NB4 (cell line): Measurements from ENCODE around the gene OSBPL8.

Experiments
- POLR2A ChIP-seq: IDR thresholded peaks from 2 replicates; pipeline ENCODE4 v1.6.1; 2011; ENCODE audit warnings: mild to moderate bottlenecking; ENCODE audit not compliant: insufficient read length; ENCODE audit errors: extremely low read depth
- TF ChIP-seq, protein P1 (sequence below): IDR thresholded peaks from one replicate; pipeline ENCODE4 v1.5.1; 2012; ENCODE audit warnings: low read depth, low read length
- TF ChIP-seq, protein P2 (sequence below): IDR thresholded peaks from 2 replicates; pipeline ENCODE4 v1.6.1; 2011; ENCODE audit warnings: low read depth, low read length

DNA sequence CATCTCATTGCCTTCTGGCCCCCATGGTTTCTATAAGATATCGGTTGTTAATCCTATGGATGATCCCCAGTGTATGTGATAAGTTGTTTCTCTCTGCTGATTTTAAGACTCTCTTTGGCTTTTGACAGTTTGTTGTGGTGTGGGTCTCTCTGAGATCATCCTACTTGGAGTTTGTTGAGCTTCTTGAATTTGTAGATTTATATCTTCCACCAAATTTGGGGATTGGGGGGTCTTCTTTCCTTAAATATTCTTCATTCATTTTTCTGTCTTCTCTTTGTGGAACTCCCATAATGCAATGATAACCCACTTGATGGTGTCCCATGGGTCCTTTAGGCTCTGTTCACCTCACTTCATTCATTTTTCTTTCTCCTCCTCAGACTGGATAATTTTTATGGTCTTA, 191.3 kb downstream of the OSBPL8 start:
- TF ChIP-seq, protein P1, sequence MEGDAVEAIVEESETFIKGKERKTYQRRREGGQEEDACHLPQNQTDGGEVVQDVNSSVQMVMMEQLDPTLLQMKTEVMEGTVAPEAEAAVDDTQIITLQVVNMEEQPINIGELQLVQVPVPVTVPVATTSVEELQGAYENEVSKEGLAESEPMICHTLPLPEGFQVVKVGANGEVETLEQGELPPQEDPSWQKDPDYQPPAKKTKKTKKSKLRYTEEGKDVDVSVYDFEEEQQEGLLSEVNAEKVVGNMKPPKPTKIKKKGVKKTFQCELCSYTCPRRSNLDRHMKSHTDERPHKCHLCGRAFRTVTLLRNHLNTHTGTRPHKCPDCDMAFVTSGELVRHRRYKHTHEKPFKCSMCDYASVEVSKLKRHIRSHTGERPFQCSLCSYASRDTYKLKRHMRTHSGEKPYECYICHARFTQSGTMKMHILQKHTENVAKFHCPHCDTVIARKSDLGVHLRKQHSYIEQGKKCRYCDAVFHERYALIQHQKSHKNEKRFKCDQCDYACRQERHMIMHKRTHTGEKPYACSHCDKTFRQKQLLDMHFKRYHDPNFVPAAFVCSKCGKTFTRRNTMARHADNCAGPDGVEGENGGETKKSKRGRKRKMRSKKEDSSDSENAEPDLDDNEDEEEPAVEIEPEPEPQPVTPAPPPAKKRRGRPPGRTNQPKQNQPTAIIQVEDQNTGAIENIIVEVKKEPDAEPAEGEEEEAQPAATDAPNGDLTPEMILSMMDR, result no peak
- TF ChIP-seq POLR2A, result no peak
- TF ChIP-seq, protein P2, sequence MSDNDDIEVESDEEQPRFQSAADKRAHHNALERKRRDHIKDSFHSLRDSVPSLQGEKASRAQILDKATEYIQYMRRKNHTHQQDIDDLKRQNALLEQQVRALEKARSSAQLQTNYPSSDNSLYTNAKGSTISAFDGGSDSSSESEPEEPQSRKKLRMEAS, result no peak
